Measurements from ENCODE around the gene VTI1A.

DNA sequence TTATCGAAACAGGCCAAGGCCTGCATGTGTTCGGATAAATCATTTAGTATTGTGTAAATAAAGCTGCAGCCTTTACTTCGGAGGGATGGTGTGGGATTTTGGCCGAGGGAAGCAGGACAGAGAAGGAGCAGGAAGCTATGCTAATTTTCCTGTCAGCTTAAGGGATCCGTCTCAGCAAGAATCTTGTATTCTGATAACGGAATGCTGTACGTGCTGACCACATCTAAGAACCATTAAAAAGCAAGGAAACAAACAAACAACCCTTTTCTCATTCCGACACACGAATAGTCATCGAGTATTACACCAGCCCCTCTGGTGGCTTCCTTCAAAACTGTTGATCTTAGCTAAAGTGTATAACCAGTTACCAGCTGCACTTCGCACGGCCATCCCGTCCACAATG lies 369.9 kb downstream of the VTI1A start:
- TF ChIP-seq EZH2phosphoT487 (IDR thresholded peaks at IDR 0.05; ENCODE audit: low read length) (no peak), EZH2 (optimal IDR thresholded peaks at IDR 0.05; ENCODE audit: low read depth, low read length) (no peak)
